MCF 10A (cell line): ENCODE data around the gene IPO13. TPM values are rescaled to one million over a fixed set of nuclear protein-coding genes. Genes with fewer than 3 reads are reported as not detected.

Experiments
- BruUV-seq: library from RNA; stranded (reverse); fragments of 400-500 nt; replicated peaks from 2 replicates; lab custom pipeline; 2021; lab: Mats Ljungman, UMichigan
- CTCF ChIA-PET: fragments of 300-600 bp; sonication (Branson Sonifier 250); formaldehyde crosslinking; extraction: SDS; loops from one replicate; lab custom pipeline; 2021; ENCODE audit warnings: antibody characterized with exemption, inconsistent platforms; lab: Yijun Ruan, JAX
- POLR2A ChIA-PET: fragments of 300-600, 350-650 bp; sonication (Branson Sonifier 250); formaldehyde crosslinking; extraction: SDS; loops from one replicate; lab custom pipeline; 2020; ENCODE audit warnings: antibody characterized with exemption, inconsistent platforms; lab: Yijun Ruan, JAX
- DNase-seq: peaks from one replicate; pipeline ENCODE4 v3.0.0-alpha.2; 2018; ENCODE audit not compliant: unreplicated experiment
- H3K27ac Mint-ChIP-seq: one replicate; pipeline ENCODE4 v1.8.0; 2022; ENCODE audit warnings: mild to moderate bottlenecking, low read depth, mixed read lengths; ENCODE audit not compliant: unreplicated experiment
- H3K27me3 Mint-ChIP-seq: one replicate; pipeline ENCODE4 v1.8.0; 2022; ENCODE audit warnings: mixed read lengths; ENCODE audit not compliant: insufficient read depth, unreplicated experiment
- H3K36me3 Mint-ChIP-seq: one replicate; pipeline ENCODE4 v1.8.0; 2022; ENCODE audit warnings: mild to moderate bottlenecking, moderate library complexity, mixed read lengths; ENCODE audit not compliant: insufficient read depth, unreplicated experiment
- H3K4me1 Mint-ChIP-seq: one replicate; pipeline ENCODE4 v1.8.0; 2022; ENCODE audit warnings: mixed read lengths; ENCODE audit not compliant: insufficient read depth, unreplicated experiment
- H3K4me3 Mint-ChIP-seq: one replicate; pipeline ENCODE4 v1.8.0; 2022; ENCODE audit warnings: mild to moderate bottlenecking, moderate library complexity, mixed read lengths; ENCODE audit not compliant: unreplicated experiment
- H3K9me3 Mint-ChIP-seq: one replicate; pipeline ENCODE4 v1.8.0; 2022; ENCODE audit warnings: mixed read lengths; ENCODE audit not compliant: unreplicated experiment
- intact Hi-C: fragments of 100-400 bp; cut with micrococcal nuclease; formaldehyde crosslinking; loops from 2 replicates; pipeline ENCODE4 v1.14.1; 2022
- total RNA-seq: library from RNA; stranded (reverse); gene quantifications from 2 replicates; pipeline ENCODE4 v1.2.3, GENCODE V29; 2022
- TF ChIP-seq, protein P1 (sequence below): fragments of 200-600 bp; IDR thresholded peaks from one replicate; pipeline ENCODE4 v1.8.0; 2022; ENCODE audit warnings: antibody characterized with exemption, mild to moderate bottlenecking; ENCODE audit not compliant: unreplicated experiment

Gene IPO13
- total RNA-seq, 1 experiment from 2014 or later: 23.9 TPM

DNA sequence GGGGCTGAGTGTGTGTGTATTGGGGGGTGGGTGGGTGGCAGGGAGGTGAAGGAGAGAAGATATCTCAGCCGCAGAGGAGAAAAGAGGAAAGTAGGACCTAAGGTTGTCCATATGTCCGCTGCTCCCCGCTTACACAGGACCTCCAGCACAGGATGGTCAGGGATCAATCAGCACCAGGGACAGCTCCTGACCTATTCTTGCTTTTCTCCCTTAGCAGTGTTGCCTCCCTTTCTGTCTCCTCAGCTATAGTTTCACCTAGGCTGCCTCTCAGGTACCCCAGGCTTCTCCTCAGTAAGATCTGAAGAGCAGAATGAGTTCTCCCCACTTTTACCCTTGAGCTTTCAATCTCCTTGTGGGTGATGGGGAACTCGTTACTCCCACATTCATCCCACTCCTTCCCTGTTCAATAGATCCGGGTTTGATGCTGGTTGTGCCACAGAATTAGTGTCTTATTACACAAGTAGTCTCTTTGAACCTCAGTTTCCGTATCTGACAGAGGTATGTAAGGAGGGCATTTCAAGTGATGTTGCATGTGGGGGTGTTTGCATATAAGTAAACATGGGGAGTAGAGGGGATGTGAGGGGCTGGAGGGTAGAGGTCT, 21.7 kb downstream of the IPO13 start:
- H3K4me1 Mint-ChIP-seq: no peaks in the 10 kb centered on the region
- H3K4me3 Mint-ChIP-seq: no peak overlapping the region
- no peaks in the 10 kb centered on the region for H3K9me3 Mint-ChIP-seq
- POLR2A ChIA-PET: interaction anchor here (1.4 kb wide), 1 partner anchor 22 kb away, joined by 6 read pairs; the partner anchor contains the start of gene IPO13
- no peak overlapping the region for H3K27ac Mint-ChIP-seq
- H3K36me3 Mint-ChIP-seq: no peaks in the 10 kb centered on the region
- no peaks in the 10 kb centered on the region for H3K27me3 Mint-ChIP-seq
- no TSS peak for BruUV-seq
- TF ChIP-seq, protein P1, sequence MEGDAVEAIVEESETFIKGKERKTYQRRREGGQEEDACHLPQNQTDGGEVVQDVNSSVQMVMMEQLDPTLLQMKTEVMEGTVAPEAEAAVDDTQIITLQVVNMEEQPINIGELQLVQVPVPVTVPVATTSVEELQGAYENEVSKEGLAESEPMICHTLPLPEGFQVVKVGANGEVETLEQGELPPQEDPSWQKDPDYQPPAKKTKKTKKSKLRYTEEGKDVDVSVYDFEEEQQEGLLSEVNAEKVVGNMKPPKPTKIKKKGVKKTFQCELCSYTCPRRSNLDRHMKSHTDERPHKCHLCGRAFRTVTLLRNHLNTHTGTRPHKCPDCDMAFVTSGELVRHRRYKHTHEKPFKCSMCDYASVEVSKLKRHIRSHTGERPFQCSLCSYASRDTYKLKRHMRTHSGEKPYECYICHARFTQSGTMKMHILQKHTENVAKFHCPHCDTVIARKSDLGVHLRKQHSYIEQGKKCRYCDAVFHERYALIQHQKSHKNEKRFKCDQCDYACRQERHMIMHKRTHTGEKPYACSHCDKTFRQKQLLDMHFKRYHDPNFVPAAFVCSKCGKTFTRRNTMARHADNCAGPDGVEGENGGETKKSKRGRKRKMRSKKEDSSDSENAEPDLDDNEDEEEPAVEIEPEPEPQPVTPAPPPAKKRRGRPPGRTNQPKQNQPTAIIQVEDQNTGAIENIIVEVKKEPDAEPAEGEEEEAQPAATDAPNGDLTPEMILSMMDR: no peak
- CTCF ChIA-PET: interaction anchor here (0.6 to 2.1 kb wide), 3 partner anchors 22 to 437 kb away, joined by 3 to 11 read pairs (median 4); partner anchors contain the start of gene IPO13
- intact Hi-C loops: no loop called here
- peak; percentile 51 for DNase-seq

DNA sequence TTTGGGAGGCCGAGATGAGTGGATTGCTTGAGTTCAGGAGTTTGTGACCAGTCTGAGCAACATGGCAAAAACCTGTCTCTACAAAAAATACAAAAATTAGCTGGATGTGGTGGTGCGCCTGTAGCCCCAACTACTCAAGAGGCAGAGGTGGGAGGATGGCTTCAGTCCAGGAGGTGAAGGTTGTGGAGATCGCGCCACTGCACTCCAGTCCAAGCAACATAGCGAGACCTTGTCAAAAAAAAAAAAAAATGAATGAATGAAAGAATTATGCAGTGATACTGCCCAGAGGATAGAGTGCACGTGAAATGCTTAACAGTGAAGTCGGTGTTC, 22.6 kb downstream of the IPO13 start:
- peak overlapping the region; percentile 98 for H3K4me3 Mint-ChIP-seq
- intact Hi-C loops: loop anchor here (1.0 kb wide), 1 partner anchor 23 kb away; the partner anchor contains the start of gene IPO13
- CTCF ChIA-PET: interaction anchor here (1.9 kb wide), 1 partner anchor 24 kb away, joined by 5 read pairs; no protein-coding TSS in a partner anchor

DNA sequence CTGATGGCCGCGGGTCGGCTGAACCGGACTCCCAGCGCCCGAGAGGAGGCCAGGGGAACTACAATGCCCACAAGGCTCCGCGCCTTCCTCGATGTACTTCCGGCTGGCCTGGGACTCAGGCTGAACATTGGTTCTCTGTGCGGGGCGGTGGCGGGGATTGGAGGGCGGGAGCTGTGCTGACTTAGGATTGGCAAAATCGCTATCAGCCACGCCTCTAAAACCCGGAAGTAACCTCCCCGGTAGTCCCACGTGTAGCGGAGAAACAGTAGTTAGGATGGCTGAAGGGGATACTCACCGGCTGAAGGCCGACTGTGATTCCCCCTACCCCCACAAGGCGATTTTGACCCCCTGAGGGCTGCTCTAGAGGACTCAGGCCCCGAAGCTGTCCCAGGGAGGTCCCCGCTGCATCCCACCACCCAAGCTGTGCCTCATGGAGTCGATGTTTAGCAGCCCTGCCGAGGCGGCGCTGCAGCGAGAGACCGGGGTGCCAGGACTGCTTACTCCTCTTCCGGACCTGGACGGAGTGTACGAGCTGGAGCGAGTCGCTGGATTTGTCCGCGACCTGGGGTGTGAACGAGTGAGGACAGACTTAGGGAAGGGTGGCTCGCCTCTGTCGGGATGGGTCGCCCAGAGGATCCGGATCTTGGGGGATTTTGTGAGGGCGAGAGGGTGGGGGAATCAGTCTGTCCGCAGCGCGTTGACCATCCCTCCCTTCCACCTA, 23.2 kb downstream of the IPO13 start, which contains the start of gene DPH2:
DPH2 (plus strand) TSS at position 265 of the 721 bp plus-strand sequence; CDS start at position 431, 166 bp downstream.
- Mint-ChIP-seq H3K27me3 (no peaks in the 10 kb centered on the region), H3K4me1 (peaks cover 10% of the 10 kb centered on the region), H3K9me3 (no peaks in the 10 kb centered on the region), H3K27ac (peak within 1 kb of the TSS; percentile 74), H3K4me3 (peak within 1 kb of the TSS; percentile 98), H3K36me3 (peaks cover 12% of the 10 kb centered on the region)
- ChIA-PET POLR2A (interaction anchor here (0.6 to 3.9 kb wide), 5 partner anchors 10 to 277 kb away, joined by 3 to 28 read pairs (median 5); partner anchors contain the start of genes IPO13 and ST3GAL3), CTCF (interaction anchor here (0.8 to 1.9 kb wide), 6 partner anchors 22 to 67 kb away, joined by 3 to 8 read pairs (median 4); partner anchors contain the start of gene IPO13)
- intact Hi-C loops: loop anchor here (1.0 kb wide), 1 partner anchor 24 kb away; the partner anchor contains the start of gene IPO13
- TF ChIP-seq, protein P1: no peak
- TSS peak; percentile 52 for BruUV-seq
- peak; percentile 97 for DNase-seq

More for the DNA sequence above, 22.6 kb downstream of the IPO13 start:
- POLR2A ChIA-PET: interaction anchor here (1.6 to 3.9 kb wide), 2 partner anchors 22 to 262 kb away, joined by 6 to 28 read pairs; partner anchors contain the start of genes IPO13 and ST3GAL3
- no peak for DNase-seq
- H3K27me3 Mint-ChIP-seq: no peaks in the 10 kb centered on the region
- H3K36me3 Mint-ChIP-seq: peaks cover 7% of the 10 kb centered on the region
- TF ChIP-seq, protein P1: no peak
- no TSS peak for BruUV-seq
- no peaks in the 10 kb centered on the region for H3K9me3 Mint-ChIP-seq
- H3K27ac Mint-ChIP-seq: no peak overlapping the region
- peaks cover 8% of the 10 kb centered on the region for H3K4me1 Mint-ChIP-seq

DNA sequence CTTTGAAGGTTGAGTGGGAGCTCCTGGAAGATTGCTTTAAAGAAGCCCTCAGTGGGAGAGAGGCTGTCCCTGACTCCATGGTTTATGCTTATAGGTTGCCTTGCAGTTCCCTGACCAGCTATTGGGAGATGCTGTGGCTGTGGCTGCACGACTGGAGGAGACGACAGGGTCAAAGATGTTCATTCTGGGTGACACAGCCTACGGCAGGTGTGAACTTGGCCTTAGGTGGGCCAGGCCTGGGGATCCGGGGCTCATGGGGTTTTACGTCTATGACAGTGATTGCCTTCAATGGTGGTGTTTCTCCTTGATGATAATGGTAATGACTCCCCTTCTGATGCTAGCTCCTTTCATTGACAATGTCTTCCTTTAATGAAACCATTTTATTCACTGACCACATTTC, 23.8 kb downstream of the IPO13 start:
- H3K4me1 Mint-ChIP-seq: peaks cover 10% of the 10 kb centered on the region
- TF ChIP-seq, protein P1: no peak
- POLR2A ChIA-PET: interaction anchor here (0.6 to 3.9 kb wide), 5 partner anchors 9 to 321 kb away, joined by 3 to 28 read pairs (median 5); partner anchors contain the start of genes IPO13, KDM4A and ST3GAL3
- no peak for DNase-seq
- H3K4me3 Mint-ChIP-seq: peak overlapping the region; percentile 98
- H3K36me3 Mint-ChIP-seq: peaks cover 12% of the 10 kb centered on the region
- intact Hi-C loops: no loop called here
- peak overlapping the region; percentile 74 for H3K27ac Mint-ChIP-seq
- CTCF ChIA-PET: interaction anchor here (0.8 to 1.9 kb wide), 6 partner anchors 22 to 66 kb away, joined by 3 to 8 read pairs (median 4); partner anchors contain the start of gene IPO13
- no peaks in the 10 kb centered on the region for H3K27me3 Mint-ChIP-seq
- no peaks in the 10 kb centered on the region for H3K9me3 Mint-ChIP-seq
- no TSS peak for BruUV-seq
